Glomerular endothelial cell (primary cell): ENCODE data around the gene ZNF318. TPM values are rescaled to one million over a fixed set of nuclear protein-coding genes. Genes with fewer than 3 reads are reported as not detected.
"Not testable (repeated sequence)": the region's sequence is repeated elsewhere in the genome, so short reads cannot be mapped to it uniquely, and the experiment has no call there.

Experiments
- DNase-seq: peaks from one replicate; pipeline ENCODE4 v3.0.0-alpha.2; 2011; ENCODE audit warnings: low read depth, low spot score; ENCODE audit errors: extremely low read depth
- total RNA-seq: library from RNA; depleted of rRNA; stranded (reverse); fragments of >200 nt; gene quantifications from 2 replicates; pipeline ENCODE4 v1.2.3, GENCODE V29; 2015

The ZNF318 gene
- total RNA-seq, 1 donor from 2014 or later = 16.0 TPM

- no peak for DNase-seq
Observed at GRCh38 chr6:43304361-43304760, 65.1 kb downstream of the ZNF318 start.

- DNase-seq = no peak
Observed at GRCh38 chr6:43303751-43304331, 65.6 kb downstream of the ZNF318 start.

- DNase-seq = not testable (repeated sequence)
Observed at GRCh38 chr6:43303006-43303405, 66.4 kb downstream of the ZNF318 start.

- DNase-seq = no peak
Observed at GRCh38 chr6:43302126-43302525, 67.3 kb downstream of the ZNF318 start.

GRCh38 chr6:43301081-43301870 lies 68.2 kb downstream of the ZNF318 start:
- DNase-seq = no peak

- no peak for DNase-seq
Observed at GRCh38 chr6:43299338-43300293, 69.8 kb downstream of the ZNF318 start.

- no peak for DNase-seq
Observed at GRCh38 chr6:43298565-43299337, 70.7 kb downstream of the ZNF318 start.

- DNase-seq = no peak
Observed at GRCh38 chr6:43297644-43298564, 71.5 kb downstream of the ZNF318 start, which contains the start of gene SLC22A7. Gene SLC22A7, plus strand, starts transcription at chr6:43298260. Its CDS starts 99 bp downstream, at chr6:43298359.

- no peak for DNase-seq
Observed at GRCh38 chr6:43296780-43297497, 72.5 kb downstream of the ZNF318 start.

GRCh38 chr6:43295456-43295855 lies 74.0 kb downstream of the ZNF318 start:
- DNase-seq = no peak

GRCh38 chr6:43294536-43294935 lies 74.9 kb downstream of the ZNF318 start:
- no peak for DNase-seq

- DNase-seq = no peak
Observed at GRCh38 chr6:43293698-43294097, 75.7 kb downstream of the ZNF318 start.

GRCh38 chr6:43292763-43293318 lies 76.6 kb downstream of the ZNF318 start:
- DNase-seq = no peak

GRCh38 chr6:43292341-43292740 lies 77.1 kb downstream of the ZNF318 start:
- DNase-seq = no peak

- DNase-seq = no peak
Observed at GRCh38 chr6:43291708-43292107, 77.7 kb downstream of the ZNF318 start.

GRCh38 chr6:43290905-43291355 lies 78.5 kb downstream of the ZNF318 start:
- no peak for DNase-seq

- no peak for DNase-seq
Observed at GRCh38 chr6:43290339-43290904, 79.0 kb downstream of the ZNF318 start.
